Caco-2 (cell line): Measurements from ENCODE around the gene PITX3. TPM values are rescaled to one million over a fixed set of nuclear protein-coding genes. Genes with fewer than 3 reads are reported as not detected.

Experiments used
- BruUV-seq: library from RNA; stranded (reverse); fragments of 400-500 nt; replicated peaks from 2 replicates; lab custom pipeline; 2021; lab: Mats Ljungman, UMichigan
- CTCF ChIA-PET: fragments of 300-600 bp; sonication (Branson Sonifier 250); formaldehyde crosslinking; loops from one replicate; lab custom pipeline; 2022; ENCODE audit warnings: antibody characterized with exemption; lab: Charles Lee
- POLR2A ChIA-PET: fragments of 300-600 bp; sonication (Branson Sonifier 250); formaldehyde crosslinking; loops from one replicate; lab custom pipeline; 2022; ENCODE audit warnings: antibody characterized with exemption; lab: Charles Lee
- DNase-seq, 2 experiments: peaks; one replicate each; pipeline versions ENCODE4 v3.0.0 to v3.0.0-alpha.2; 2020 to 2022
- H3K27me3 ChIP-seq: replicated peaks from 2 replicates; pipeline ENCODE4 v1.6.0; 2011; ENCODE audit warnings: low read length; ENCODE audit not compliant: control insufficient read depth, insufficient read depth
- H3K36me3 ChIP-seq: 2 replicates; pipeline ENCODE4 v1.5.1; 2011; ENCODE audit warnings: low read length; ENCODE audit not compliant: control insufficient read depth, insufficient read depth
- H3K4me1 ChIP-seq: fragments of 250-450 bp; sonication (Bioruptor Pico); 2 replicates; pipeline ENCODE4 v1.5.1; 2020; ENCODE audit warnings: mild to moderate bottlenecking
- H3K4me3 ChIP-seq: 2 replicates; pipeline ENCODE4 v1.5.1; 2011; ENCODE audit warnings: low read depth, mild to moderate bottlenecking, control low read depth, low read length
- H3K9me3 ChIP-seq: fragments of 250-450 bp; sonication (Bioruptor Pico); 2 replicates; pipeline ENCODE4 v1.5.1; 2020; ENCODE audit warnings: mild to moderate bottlenecking, moderate library complexity
- H3K27ac Mint-ChIP-seq: one replicate; pipeline ENCODE4 v1.8.0; 2022; ENCODE audit warnings: mixed read lengths; ENCODE audit not compliant: unreplicated experiment
- H3K27me3 Mint-ChIP-seq: one replicate; pipeline ENCODE4 v1.8.0; 2022; ENCODE audit warnings: mixed read lengths; ENCODE audit not compliant: insufficient read depth, unreplicated experiment
- H3K36me3 Mint-ChIP-seq: one replicate; pipeline ENCODE4 v1.8.0; 2022; ENCODE audit warnings: mild to moderate bottlenecking, mixed read lengths; ENCODE audit not compliant: insufficient read depth, unreplicated experiment
- H3K4me1 Mint-ChIP-seq: one replicate; pipeline ENCODE4 v1.8.0; 2022; ENCODE audit warnings: low read depth, mixed read lengths; ENCODE audit not compliant: unreplicated experiment
- H3K4me3 Mint-ChIP-seq: one replicate; pipeline ENCODE4 v1.8.0; 2022; ENCODE audit warnings: mild to moderate bottlenecking, moderate library complexity, mixed read lengths; ENCODE audit not compliant: unreplicated experiment
- H3K9me3 Mint-ChIP-seq: one replicate; pipeline ENCODE4 v1.8.0; 2022; ENCODE audit warnings: mixed read lengths; ENCODE audit not compliant: unreplicated experiment
- intact Hi-C: fragments of 100-400 bp; cut with micrococcal nuclease; formaldehyde crosslinking; loops from one replicate; pipeline ENCODE4 v1.10.0; 2022; ENCODE audit not compliant: unreplicated experiment
- total RNA-seq: library from RNA; stranded (reverse); gene quantifications from 2 replicates; pipeline ENCODE4 v1.2.3, GENCODE V29; 2022
- TF ChIP-seq, protein P1 (sequence below), 2 experiments: fragments of 200-600 bp in 1 of 2; IDR thresholded peaks; 1 replicate in 1 of 2; 2 replicates in 1 of 2; pipeline versions ENCODE4 v1.5.1 to v1.8.0; 2011 to 2022; ENCODE audit warnings: antibody characterized with exemption in 1 of 2, control low read depth in 1 of 2, inconsistent platforms in 1 of 2, low read depth in 1 of 2, low read length in 1 of 2, mild to moderate bottlenecking in 1 of 2, moderate library complexity in 1 of 2; ENCODE audit not compliant: insufficient read depth in 1 of 2, severe bottlenecking in 1 of 2, unreplicated experiment in 1 of 2

PITX3 gene
- total RNA-seq, 1 experiment from 2014 or later = not detected

DNA sequence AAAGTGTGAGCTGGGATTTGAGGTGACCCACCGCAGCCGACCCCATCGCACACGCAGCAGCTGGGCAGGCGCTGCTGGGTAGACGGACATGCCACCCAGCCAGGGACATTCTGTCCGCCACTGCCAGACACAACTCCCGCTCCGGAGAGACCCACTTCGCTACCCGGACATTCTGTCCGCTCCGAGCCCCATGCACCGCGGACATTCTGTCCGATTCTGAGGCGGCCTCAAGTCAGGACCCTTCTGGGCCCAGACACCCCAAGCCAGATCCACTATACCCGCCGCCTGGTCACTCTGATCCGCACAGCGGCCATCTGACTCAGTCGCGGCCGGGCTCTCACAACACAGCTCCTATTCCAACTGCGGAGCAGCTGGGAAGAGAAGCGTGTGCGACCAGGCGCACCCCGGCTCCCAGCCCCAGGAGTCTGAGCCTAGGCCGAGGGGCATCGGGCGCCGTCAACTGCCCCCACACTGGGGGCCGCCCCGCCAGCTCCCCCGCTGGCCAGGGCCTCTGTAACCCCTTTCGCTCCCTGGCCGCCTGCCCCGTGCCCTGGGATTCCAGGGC lies 763 bp downstream of the PITX3 start:
- peak overlapping the region; percentile 90 for H3K4me3 Mint-ChIP-seq
- peaks cover 10% of the 10 kb centered on the region for H3K27me3 Mint-ChIP-seq
- H3K9me3 ChIP-seq = no peaks in the 10 kb centered on the region
- H3K4me1 Mint-ChIP-seq = peaks cover 24% of the 10 kb centered on the region
- H3K4me3 ChIP-seq = peak overlapping the region; percentile 66
- no peak overlapping the region for H3K27ac Mint-ChIP-seq
- intact Hi-C loops = no loop called here
- peaks cover 14% of the 10 kb centered on the region for H3K36me3 Mint-ChIP-seq
- H3K4me1 ChIP-seq = peaks cover 8% of the 10 kb centered on the region
- DNase-seq = no peak
- no peaks in the 10 kb centered on the region for H3K36me3 ChIP-seq
- BruUV-seq = no TSS peak
- TF ChIP-seq, protein P1, sequence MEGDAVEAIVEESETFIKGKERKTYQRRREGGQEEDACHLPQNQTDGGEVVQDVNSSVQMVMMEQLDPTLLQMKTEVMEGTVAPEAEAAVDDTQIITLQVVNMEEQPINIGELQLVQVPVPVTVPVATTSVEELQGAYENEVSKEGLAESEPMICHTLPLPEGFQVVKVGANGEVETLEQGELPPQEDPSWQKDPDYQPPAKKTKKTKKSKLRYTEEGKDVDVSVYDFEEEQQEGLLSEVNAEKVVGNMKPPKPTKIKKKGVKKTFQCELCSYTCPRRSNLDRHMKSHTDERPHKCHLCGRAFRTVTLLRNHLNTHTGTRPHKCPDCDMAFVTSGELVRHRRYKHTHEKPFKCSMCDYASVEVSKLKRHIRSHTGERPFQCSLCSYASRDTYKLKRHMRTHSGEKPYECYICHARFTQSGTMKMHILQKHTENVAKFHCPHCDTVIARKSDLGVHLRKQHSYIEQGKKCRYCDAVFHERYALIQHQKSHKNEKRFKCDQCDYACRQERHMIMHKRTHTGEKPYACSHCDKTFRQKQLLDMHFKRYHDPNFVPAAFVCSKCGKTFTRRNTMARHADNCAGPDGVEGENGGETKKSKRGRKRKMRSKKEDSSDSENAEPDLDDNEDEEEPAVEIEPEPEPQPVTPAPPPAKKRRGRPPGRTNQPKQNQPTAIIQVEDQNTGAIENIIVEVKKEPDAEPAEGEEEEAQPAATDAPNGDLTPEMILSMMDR (IDR thresholded peaks at IDR 0.05; ENCODE audit: insufficient read depth in 1 of 2, low read depth in 1 of 2, low read length in 1 of 2, severe bottlenecking in 1 of 2, unreplicated experiment in 1 of 2) = no peak
- ChIA-PET POLR2A (no interaction called here), CTCF (interaction anchor here (1.0 to 2.4 kb wide), 6 partner anchors 9 to 262 kb away, joined by 3 to 17 read pairs (median 7); partner anchors contain the start of genes ACTR1A and NFKB2)
- no peaks in the 10 kb centered on the region for H3K9me3 Mint-ChIP-seq
- H3K27me3 ChIP-seq = no peaks in the 10 kb centered on the region

DNA sequence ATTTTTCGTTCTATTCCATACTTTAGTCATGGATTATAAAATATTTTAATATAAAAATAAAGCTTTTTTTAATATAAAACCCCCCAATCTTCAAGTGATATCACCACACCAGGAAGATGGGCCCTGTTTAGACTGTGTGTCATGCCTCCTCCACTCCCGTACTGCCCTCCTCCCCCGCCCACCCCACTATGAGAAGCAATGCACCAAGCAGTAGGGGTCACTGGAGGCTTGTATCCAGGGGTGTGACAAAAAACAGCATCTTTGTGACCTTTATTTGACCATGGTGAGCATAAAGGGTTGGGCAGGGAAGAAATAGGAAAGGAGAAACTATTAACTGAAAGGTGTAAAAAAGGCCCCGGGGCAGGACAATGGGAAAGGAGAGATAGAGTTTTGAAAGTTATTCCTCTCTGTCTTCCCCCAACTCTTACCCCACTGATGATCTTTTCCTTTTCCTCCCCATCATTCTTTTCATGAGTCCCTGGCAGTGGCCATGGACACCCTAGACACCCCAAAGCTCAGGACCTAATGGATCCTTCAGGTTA lies 3.5 kb downstream of the PITX3 start:
- Histone ChIP-seq H3K4me1 (peaks cover 5% of the 10 kb centered on the region; the same call in 1 of the 2 replicates), H3K27me3 (no peaks in the 10 kb centered on the region), H3K9me3 (no peaks in the 10 kb centered on the region), H3K36me3 (no peaks in the 10 kb centered on the region; the same call in 1 of the 2 replicates), H3K4me3 (no peak overlapping the region)
- no peaks in the 10 kb centered on the region for H3K9me3 Mint-ChIP-seq
- H3K27ac Mint-ChIP-seq = no peak overlapping the region
- no TSS peak for BruUV-seq
- intact Hi-C loops = no loop called here
- no peak overlapping the region for H3K4me3 Mint-ChIP-seq
- DNase-seq = no peak
- peaks cover 6% of the 10 kb centered on the region for H3K36me3 Mint-ChIP-seq
- TF ChIP-seq, protein P1 (IDR thresholded peaks at IDR 0.05; ENCODE audit: insufficient read depth in 1 of 2, low read depth in 1 of 2, low read length in 1 of 2, severe bottlenecking in 1 of 2, unreplicated experiment in 1 of 2) = no peak
- H3K27me3 Mint-ChIP-seq = peaks cover 10% of the 10 kb centered on the region
- POLR2A ChIA-PET = no interaction called here
- CTCF ChIA-PET = interaction anchor here (1.0 kb wide), 1 partner anchor 8 kb away, joined by 3 read pairs; the partner anchor contains the start of gene GBF1
- peaks cover 8% of the 10 kb centered on the region for H3K4me1 Mint-ChIP-seq

DNA sequence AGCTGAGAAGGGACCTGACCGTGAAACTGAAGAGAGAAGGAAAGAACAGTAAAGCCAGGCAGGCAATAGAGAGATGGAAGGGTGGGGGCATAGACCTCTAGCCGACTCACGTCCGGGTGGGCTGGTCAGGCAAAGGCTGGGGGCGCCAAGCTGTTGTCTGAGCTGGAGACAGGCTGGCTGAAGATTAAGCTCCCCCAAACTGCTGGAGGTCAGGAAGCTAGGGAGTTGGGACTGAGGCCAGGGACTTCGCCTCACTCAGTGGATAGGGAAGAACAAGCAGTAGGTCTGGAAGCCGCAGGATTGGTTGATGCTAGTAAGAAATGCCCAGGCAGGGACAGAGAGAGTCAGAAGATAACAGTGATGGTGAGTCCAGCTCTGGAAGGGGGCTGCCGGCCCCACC lies 5.3 kb downstream of the PITX3 start:
- BruUV-seq = no TSS peak
- H3K4me1 ChIP-seq = peaks cover 5% of the 10 kb centered on the region
- no peak overlapping the region for H3K27ac Mint-ChIP-seq
- H3K36me3 Mint-ChIP-seq = no peaks in the 10 kb centered on the region
- H3K4me1 Mint-ChIP-seq = no peaks in the 10 kb centered on the region
- H3K9me3 ChIP-seq = no peaks in the 10 kb centered on the region
- no peak overlapping the region for H3K4me3 ChIP-seq
- H3K27me3 Mint-ChIP-seq = peaks cover 12% of the 10 kb centered on the region
- no peaks in the 10 kb centered on the region; the same call in 1 of the 2 replicates for H3K36me3 ChIP-seq
- TF ChIP-seq, protein P1 (IDR thresholded peaks at IDR 0.05; ENCODE audit: insufficient read depth in 1 of 2, low read depth in 1 of 2, low read length in 1 of 2, severe bottlenecking in 1 of 2, unreplicated experiment in 1 of 2) = no peak
- ChIA-PET CTCF (interaction anchor here (1.1 to 1.5 kb wide), 3 partner anchors 111 to 116 kb away, joined by 3 to 7 read pairs (median 4); no protein-coding TSS in a partner anchor), POLR2A (interaction anchor here (0.6 to 1.0 kb wide), 2 partner anchors 9 to 249 kb away, joined by 3 to 8 read pairs; partner anchors contain the start of gene GBF1)
- peaks cover 1% of the 10 kb centered on the region; the same call in 1 of the 2 replicates for H3K27me3 ChIP-seq
- H3K4me3 Mint-ChIP-seq = no peak overlapping the region
- no peak for DNase-seq
- intact Hi-C loops = no loop called here
- no peaks in the 10 kb centered on the region for H3K9me3 Mint-ChIP-seq
